ENCODE measurements around the gene SLC17A2.

DNA sequence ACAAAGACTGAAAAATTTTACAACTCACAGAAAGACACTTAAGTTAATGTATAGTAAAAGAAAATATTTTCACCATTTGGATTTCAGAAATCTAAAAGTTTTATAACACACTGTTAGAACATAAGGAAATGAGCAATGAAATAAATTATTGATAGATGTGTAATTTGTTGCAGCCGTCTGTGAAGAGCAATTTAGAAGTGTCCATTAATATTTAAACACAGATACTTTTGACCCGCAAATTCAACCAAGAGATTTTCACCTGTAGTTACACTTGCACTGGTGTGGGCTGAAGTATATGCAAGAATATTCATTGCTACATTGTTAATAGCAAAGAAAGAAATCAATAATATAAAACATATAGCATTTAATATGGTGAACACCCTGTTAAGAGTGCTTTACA lies 41.9 kb downstream of the SLC17A2 start:
- TF ChIP-seq RAD21 (IDR thresholded peaks at IDR 0.05 in 1 of 2, conservative IDR thresholded peaks at IDR 0.05 in 1 of 2; ENCODE audit: low read depth in 2 of 2, low read length in 2 of 2): no peak
- TF ChIP-seq, protein P1, sequence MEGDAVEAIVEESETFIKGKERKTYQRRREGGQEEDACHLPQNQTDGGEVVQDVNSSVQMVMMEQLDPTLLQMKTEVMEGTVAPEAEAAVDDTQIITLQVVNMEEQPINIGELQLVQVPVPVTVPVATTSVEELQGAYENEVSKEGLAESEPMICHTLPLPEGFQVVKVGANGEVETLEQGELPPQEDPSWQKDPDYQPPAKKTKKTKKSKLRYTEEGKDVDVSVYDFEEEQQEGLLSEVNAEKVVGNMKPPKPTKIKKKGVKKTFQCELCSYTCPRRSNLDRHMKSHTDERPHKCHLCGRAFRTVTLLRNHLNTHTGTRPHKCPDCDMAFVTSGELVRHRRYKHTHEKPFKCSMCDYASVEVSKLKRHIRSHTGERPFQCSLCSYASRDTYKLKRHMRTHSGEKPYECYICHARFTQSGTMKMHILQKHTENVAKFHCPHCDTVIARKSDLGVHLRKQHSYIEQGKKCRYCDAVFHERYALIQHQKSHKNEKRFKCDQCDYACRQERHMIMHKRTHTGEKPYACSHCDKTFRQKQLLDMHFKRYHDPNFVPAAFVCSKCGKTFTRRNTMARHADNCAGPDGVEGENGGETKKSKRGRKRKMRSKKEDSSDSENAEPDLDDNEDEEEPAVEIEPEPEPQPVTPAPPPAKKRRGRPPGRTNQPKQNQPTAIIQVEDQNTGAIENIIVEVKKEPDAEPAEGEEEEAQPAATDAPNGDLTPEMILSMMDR (IDR thresholded peaks at IDR 0.05; ENCODE audit: control extremely low read depth in 1 of 3, insufficient read depth in 1 of 3, low read depth in 1 of 3, low read length in 3 of 3): no peak
- no peak for TF ChIP-seq POLR2A (IDR thresholded peaks at IDR 0.05; ENCODE audit: control extremely low read depth in 1 of 2, low read depth in 2 of 2, low read length in 2 of 2)
- TF ChIP-seq TAF1 (IDR thresholded peaks at IDR 0.05; ENCODE audit: low read depth, low read length): no peak
- TF ChIP-seq CEBPB (IDR thresholded peaks at IDR 0.05; ENCODE audit: low read depth, low read length): no peak
- no peak for TF ChIP-seq GABPA (IDR thresholded peaks at IDR 0.05; ENCODE audit: borderline replicate concordance, insufficient read depth, low read length)
- TF ChIP-seq PHF8 (conservative IDR thresholded peaks at IDR 0.05; ENCODE audit: low read depth, low read length): no peak
- no peak for TF ChIP-seq TEAD4 (IDR thresholded peaks at IDR 0.05; ENCODE audit: low read depth, low read length)
- TF ChIP-seq, protein P2, sequence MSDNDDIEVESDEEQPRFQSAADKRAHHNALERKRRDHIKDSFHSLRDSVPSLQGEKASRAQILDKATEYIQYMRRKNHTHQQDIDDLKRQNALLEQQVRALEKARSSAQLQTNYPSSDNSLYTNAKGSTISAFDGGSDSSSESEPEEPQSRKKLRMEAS (IDR thresholded peaks at IDR 0.05): no peak
- no peak for TF ChIP-seq ZNF274 (IDR thresholded peaks at IDR 0.05; ENCODE audit: borderline replicate concordance, extremely low read depth, low read length)

Measured in H1 (cell line).